GM19025 (cell line): ENCODE data around the gene CALN1.
"Not testable (repeated sequence)": the region's sequence is repeated elsewhere in the genome, so short reads cannot be mapped to it uniquely, and the experiment has no call there.

Experiments used
- ATAC-seq: cut with Tn5 transposase; IDR thresholded peaks from one replicate; pipeline ENCODE4 v1.9.1; 2021; ENCODE audit warnings: mild to moderate bottlenecking, low read depth, moderate library complexity; ENCODE audit not compliant: unreplicated experiment

Gene CALN1

GRCh38 chr7:72015136-72015535 lies 397.0 kb downstream of the CALN1 start:
- ATAC-seq = no peak

GRCh38 chr7:72007018-72007417 lies 405.1 kb downstream of the CALN1 start:
- ATAC-seq = no peak

GRCh38 chr7:72003236-72003635 lies 408.9 kb downstream of the CALN1 start:
- no peak for ATAC-seq

GRCh38 chr7:71996141-71996540 lies 416.0 kb downstream of the CALN1 start:
- ATAC-seq = no peak

- ATAC-seq = no peak
Measured at GRCh38 chr7:71995111-71995510, 417.0 kb downstream of the CALN1 start.

- ATAC-seq = no peak
Measured at GRCh38 chr7:71991586-71991985, 420.6 kb downstream of the CALN1 start.

- no peak for ATAC-seq
Measured at GRCh38 chr7:71990138-71990462, 422.0 kb downstream of the CALN1 start.

- ATAC-seq = no peak
Measured at GRCh38 chr7:71988201-71988600, 423.9 kb downstream of the CALN1 start.

- ATAC-seq = no peak
Measured at GRCh38 chr7:71987200-71987767, 424.9 kb downstream of the CALN1 start.

GRCh38 chr7:71984348-71984747 lies 427.8 kb downstream of the CALN1 start:
- ATAC-seq = no peak

GRCh38 chr7:71982851-71983250 lies 429.3 kb downstream of the CALN1 start:
- no peak for ATAC-seq

- ATAC-seq = no peak
Measured at GRCh38 chr7:71976645-71977044, 435.5 kb downstream of the CALN1 start.

- no peak for ATAC-seq
Measured at GRCh38 chr7:71974611-71975010, 437.5 kb downstream of the CALN1 start.

- ATAC-seq = no peak
Measured at GRCh38 chr7:71972534-71972933, 439.6 kb downstream of the CALN1 start.

- no peak for ATAC-seq
Measured at GRCh38 chr7:71970725-71971124, 441.4 kb downstream of the CALN1 start.

GRCh38 chr7:71962636-71963035 lies 449.5 kb downstream of the CALN1 start:
- no peak for ATAC-seq

GRCh38 chr7:71961283-71961682 lies 450.9 kb downstream of the CALN1 start:
- ATAC-seq = no peak

GRCh38 chr7:71942115-71942514 lies 470.0 kb downstream of the CALN1 start:
- no peak for ATAC-seq

GRCh38 chr7:71937840-71938371 lies 474.2 kb downstream of the CALN1 start:
- ATAC-seq = no peak

GRCh38 chr7:71935674-71936073 lies 476.5 kb downstream of the CALN1 start:
- no peak for ATAC-seq

- ATAC-seq = no peak
Measured at GRCh38 chr7:71933426-71933825, 478.7 kb downstream of the CALN1 start.

GRCh38 chr7:71925663-71926062 lies 486.5 kb downstream of the CALN1 start:
- ATAC-seq = no peak

- ATAC-seq = not testable (repeated sequence)
Measured at GRCh38 chr7:71914204-71914603, 497.9 kb downstream of the CALN1 start.
